HepG2 (cell line): ENCODE results near the gene CEACAM18. TPM values are rescaled to one million over a fixed set of nuclear protein-coding genes. Genes with fewer than 3 reads are reported as not detected.

ENCODE experiments used
- ATAC-seq: fragments of 200-7000 bp; cut with Tn5 transposase; 3 replicates; pipeline ENCODE4 v1.9.1; 2020; ENCODE audit warnings: mild to moderate bottlenecking, moderate library complexity
- BruUV-seq: library from RNA; stranded (reverse); fragments of 400-500 nt; replicated peaks from 2 replicates; lab custom pipeline; 2021; lab: Mats Ljungman, UMichigan
- CTCF ChIA-PET: fragments of 300-600 bp; formaldehyde crosslinking; extraction: SDS; loops from one replicate; lab custom pipeline; 2021; ENCODE audit warnings: low total read pairs, inconsistent platforms, low intra/inter-chr PET ratio; lab: Yijun Ruan, JAX
- POLR2A ChIA-PET: fragments of 350-600 bp; sonication (Branson Sonifier 250); formaldehyde crosslinking; loops from one replicate; lab custom pipeline; 2020; ENCODE audit warnings: antibody characterized with exemption, inconsistent platforms; lab: Yijun Ruan, JAX
- DNase-seq: peaks from one replicate; pipeline ENCODE4 v3.0.0-alpha.2; 2015; ENCODE audit warnings: low spot score
- FAIRE-seq: peaks from 3 replicates; lab custom pipeline; 2011; peaks lifted over from hg19 to GRCh38; lab: Jason Lieb, UNC
- H2AFZ ChIP-seq: one replicate; pipeline ENCODE4 v1.6.1; 2011; ENCODE audit warnings: low read length, inconsistent platforms
- H3K27ac ChIP-seq: fragments of 300-600 bp; 3 replicates; pipeline ENCODE4 v1.8.0; 2011; ENCODE audit warnings: mixed run types, mild to moderate bottlenecking, mixed read lengths, low read length, inconsistent platforms; ENCODE audit not compliant: insufficient read depth; ENCODE audit errors: extremely low read length
- H3K27me3 ChIP-seq, 2 experiments: fragments of 200-600 bp in 1 of 2; 2 replicates in 1 of 2; 3 replicates in 1 of 2; pipeline versions ENCODE4 v1.6.0 to v1.8.0; 2011; ENCODE audit warnings: low read length in 2 of 2, mild to moderate bottlenecking in 2 of 2, moderate library complexity in 2 of 2, inconsistent platforms in 1 of 2; ENCODE audit not compliant: insufficient read depth in 2 of 2, control insufficient read depth in 1 of 2
- H3K36me3 ChIP-seq, 2 experiments: fragments of 200-600 bp in 1 of 2; replicated peaks in 1 of 2; 2 replicates in 1 of 2; 3 replicates in 1 of 2; pipeline versions ENCODE4 v1.5.1 to v1.8.0; 2011; ENCODE audit warnings: low read length in 2 of 2, inconsistent platforms in 1 of 2; ENCODE audit not compliant: insufficient read depth in 2 of 2, control insufficient read depth in 1 of 2
- H3K4me1 ChIP-seq: 2 replicates; pipeline ENCODE4 v1.5.1; 2012; ENCODE audit warnings: low read length, inconsistent platforms; ENCODE audit not compliant: insufficient read depth
- H3K4me2 ChIP-seq: 2 replicates; pipeline ENCODE4 v1.6.0; 2011; ENCODE audit warnings: low read depth, low read length, inconsistent platforms
- H3K4me3 ChIP-seq, 3 experiments: fragments of 200-600 bp in 1 of 3; sonication (generic), shearing (Covaris generic) in 1 of 3; replicated peaks in 1 of 3; 2 replicates each; pipeline ENCODE4 v1.5.1; 2011 to 2016; ENCODE audit warnings: low read length in 3 of 3, inconsistent platforms in 2 of 3, low read depth in 2 of 3, mild to moderate bottlenecking in 2 of 3, control low read depth in 1 of 3, mixed read lengths in 1 of 3; ENCODE audit not compliant: insufficient read depth in 1 of 3
- H3K79me2 ChIP-seq: one replicate; pipeline ENCODE4 v1.6.1; 2011; ENCODE audit warnings: low read length, inconsistent platforms; ENCODE audit not compliant: insufficient read depth
- H3K9ac ChIP-seq: 2 replicates; pipeline ENCODE4 v1.6.0; 2011; ENCODE audit warnings: mild to moderate bottlenecking, low read depth, low read length, inconsistent platforms; ENCODE audit not compliant: insufficient read depth
- H3K9me3 ChIP-seq: 2 replicates; pipeline ENCODE4 v1.5.1; 2012; ENCODE audit warnings: mild to moderate bottlenecking, low read length
- H4K20me1 ChIP-seq: 2 replicates; pipeline ENCODE4 v1.6.0; 2011; ENCODE audit warnings: inconsistent platforms, mild to moderate bottlenecking, low read length, moderate library complexity; ENCODE audit not compliant: insufficient read depth
- AFF4 ChIP-seq: sonication (generic); formaldehyde crosslinking; IDR thresholded peaks from 2 replicates; pipeline ENCODE4 v1.4.0; 2020; ENCODE audit warnings: missing genetic modification reagents
- ARID5B ChIP-seq: IDR thresholded peaks from 2 replicates; pipeline ENCODE4 v1.4.0; 2020; ENCODE audit warnings: mild to moderate bottlenecking, missing genetic modification reagents
- EED ChIP-seq: sonication (generic); formaldehyde crosslinking; IDR thresholded peaks from 2 replicates; pipeline ENCODE4 v1.5.0; 2020; ENCODE audit warnings: mild to moderate bottlenecking, missing genetic modification reagents
- GRHL1 ChIP-seq: sonication (generic); formaldehyde crosslinking; conservative IDR thresholded peaks from 2 replicates; pipeline ENCODE4 v1.8.0; 2022; ENCODE audit warnings: missing genetic modification reagents
- HCFC1 ChIP-seq: fragments of 150-350 bp; IDR thresholded peaks from 2 replicates; pipeline ENCODE4 v1.6.1; 2014; ENCODE audit warnings: low read depth, low read length
- HIVEP1 ChIP-seq: sonication (generic); formaldehyde crosslinking; IDR thresholded peaks from 2 replicates; pipeline ENCODE4 v1.4.0; 2020; ENCODE audit warnings: mild to moderate bottlenecking, missing genetic modification reagents
- HNRNPH1 ChIP-seq: fragments of 200-400 bp; formaldehyde crosslinking; optimal IDR thresholded peaks from 2 replicates; pipeline ENCODE3; 2017; ENCODE audit warnings: mild to moderate bottlenecking, low read depth, low read length
- POLR2A ChIP-seq, 2 experiments: IDR thresholded peaks; 2 replicates each; pipeline ENCODE4 v1.6.1; 2011; ENCODE audit warnings: low read depth in 2 of 2, low read length in 2 of 2, mild to moderate bottlenecking in 1 of 2, moderate library complexity in 1 of 2; ENCODE audit not compliant: insufficient read depth in 1 of 2
- RXRA ChIP-seq: sonication (generic); formaldehyde crosslinking; IDR thresholded peaks from 2 replicates; pipeline ENCODE4 v1.5.1; 2020; ENCODE audit warnings: missing genetic modification reagents
- SNAPC5 ChIP-seq: sonication (generic); formaldehyde crosslinking; IDR thresholded peaks from 2 replicates; pipeline ENCODE4 v1.8.1; 2023; ENCODE audit warnings: mild to moderate bottlenecking, missing genetic modification reagents, borderline replicate concordance
- TARDBP ChIP-seq: sonication (generic); formaldehyde crosslinking; IDR thresholded peaks from 2 replicates; pipeline ENCODE4 v1.8.0; 2022; ENCODE audit warnings: mild to moderate bottlenecking, missing genetic modification reagents
- ZC3H13 ChIP-seq: sonication (generic); formaldehyde crosslinking; IDR thresholded peaks from 2 replicates; pipeline ENCODE4 v1.8.1; 2023; ENCODE audit warnings: mild to moderate bottlenecking, missing genetic modification reagents, moderate library complexity
- ZMAT3 ChIP-seq: sonication (generic); formaldehyde crosslinking; conservative IDR thresholded peaks from 2 replicates; pipeline ENCODE4 v1.7.0; 2021; ENCODE audit warnings: missing genetic modification reagents
- ZNF501 ChIP-seq: sonication (generic); formaldehyde crosslinking; IDR thresholded peaks from 2 replicates; pipeline ENCODE4 v1.5.1; 2020; ENCODE audit warnings: mild to moderate bottlenecking, moderate library complexity, missing genetic modification reagents
- ZNF546 ChIP-seq: sonication (generic); formaldehyde crosslinking; conservative IDR thresholded peaks from 2 replicates; pipeline ENCODE4 v1.8.1; 2023; ENCODE audit warnings: mild to moderate bottlenecking, missing genetic modification reagents
- ZNF615 ChIP-seq: sonication (generic); formaldehyde crosslinking; IDR thresholded peaks from 2 replicates; pipeline ENCODE4 v1.5.0; 2020; ENCODE audit warnings: mild to moderate bottlenecking, missing genetic modification reagents, borderline replicate concordance
- WGBS: methylation state at CpG from one replicate; pipeline ENCODE4 v1.1.6; 2017; ENCODE audit warnings: low lambda C conversion rate; 5-methylcytosine and 5-hydroxymethylcytosine counted together
- in situ Hi-C: cut with HindIII; loops from 2 replicates; pipeline ENCODE4 v1.10.0; 2017; ENCODE audit warnings: low pct_unique_long_range_greater_than_20kb; ENCODE audit not compliant: extremely low pct_ligation_motif_present
- intact Hi-C: fragments of 100-400 bp; cut with micrococcal nuclease; formaldehyde crosslinking; loops from one replicate; pipeline ENCODE4 v1.10.0; 2022; ENCODE audit not compliant: unreplicated experiment
- polyA plus RNA-seq, 8 experiments: library from polyadenylated mRNA; depleted of rRNA in 3 of 8; stranded (reverse) in 7 of 8; unstranded in 1 of 8; fragments of >200 nt; fragmentation: Illumina TruSeq in 4 of 8; extraction: Trizol in 4 of 8; gene quantifications; 2 replicates each; pipeline versions ENCODE4 v1.2.1 to v1.2.3, GENCODE V29; 2011 to 2016; ENCODE audit warnings: low read depth in 4 of 8, missing spikeins in 1 of 8, mixed read lengths in 1 of 8; ENCODE audit not compliant: insufficient read depth in 1 of 8
- total RNA-seq, 5 experiments: library from RNA; depleted of rRNA; stranded (reverse); fragments of >200 nt; fragmentation: Illumina TruSeq; extraction: Trizol; gene quantifications; 2 replicates each; pipeline ENCODE4 v1.2.3, GENCODE V29; 2016; ENCODE audit warnings: low read depth in 1 of 5

CEACAM18 gene
- total and polyA plus RNA-seq, 2 of the 13 experiments (the other 11 are each of a cell fraction or from before 2014, with no cell fraction given) = not detected

- intact Hi-C loops = no loop called here
- Histone ChIP-seq H3K9me3 (no peaks in the 10 kb centered on the region), H4K20me1 (no peaks in the 10 kb centered on the region), H3K4me3 (no peak overlapping the region), H3K4me2 (no peak overlapping the region), H3K9ac (no peak overlapping the region), H3K36me3 (no peaks in the 10 kb centered on the region), H3K27ac (no peak overlapping the region), H3K27me3 (peaks cover 0 to 7% of the 10 kb centered on the region in 2 experiments; a peak in 1 of 5 replicates), H3K4me1 (no peaks in the 10 kb centered on the region), H2AFZ (no peak overlapping the region), H3K79me2 (no peaks in the 10 kb centered on the region)
- ChIA-PET CTCF (no interaction called here), POLR2A (no interaction called here)
- DNase-seq (no peak), FAIRE-seq (no peak), ATAC-seq (no peak)
- no TSS peak for BruUV-seq
- 3% methylated on average over 1 of the region's 3 CpGs for WGBS
- in situ Hi-C loops = no loop called here
- TF ChIP-seq ARID5B (CRISPR knock-in tag) (no peak), POLR2A (IDR thresholded peaks at IDR 0.05; ENCODE audit: insufficient read depth in 1 of 2, low read depth in 2 of 2, low read length in 2 of 2) (no peak), HCFC1 (no peak), HIVEP1 (CRISPR knock-in tag) (no peak), HNRNPH1 (no peak), ZNF546 (no peak), SNAPC5 (CRISPR knock-in tag) (no peak), ZMAT3 (CRISPR knock-in tag) (no peak), AFF4 (CRISPR knock-in tag) (no peak), ZNF501 (no peak), TARDBP (CRISPR knock-in tag) (no peak), GRHL1 (no peak), ZC3H13 (no peak), EED (CRISPR knock-in tag) (no peak), RXRA (no peak), ZNF615 (no peak)
Observed at GRCh38 chr19:51505904-51506303, 27.6 kb downstream of the CEACAM18 start.
